ENCODE data around the gene ALDOA.

- TF ChIP-seq ZNF592 (IDR thresholded peaks at IDR 0.05) = no peak
- no peak for TF ChIP-seq CBX3 (IDR thresholded peaks at IDR 0.05; ENCODE audit: borderline replicate concordance, low read depth)
- no peak for TF ChIP-seq BHLHE40 (IDR thresholded peaks at IDR 0.05; ENCODE audit: borderline replicate concordance in 1 of 2, low read depth in 2 of 2, low read length in 1 of 2)
These were observed 23.7 kb upstream of the ALDOA start for GRCh38 chr16:30041841-30042240.

All from GM12878 (cell line).